PC-9 (cell line): ENCODE measurements around the gene NOD1.

ENCODE experiments used
- EZH2 ChIP-seq: fragments of 200-600 bp; sonication (generic); IDR thresholded peaks from 2 replicates; pipeline ENCODE4 v1.8.0; 2017; ENCODE audit warnings: antibody characterized with exemption, low read depth
- TF ChIP-seq, protein P1 (sequence below): fragments of 200-600 bp; sonication (generic); conservative IDR thresholded peaks from 2 replicates; pipeline ENCODE4 v1.6.1; 2017; ENCODE audit warnings: mixed run types, antibody characterized with exemption, mild to moderate bottlenecking, moderate library complexity

DNA sequence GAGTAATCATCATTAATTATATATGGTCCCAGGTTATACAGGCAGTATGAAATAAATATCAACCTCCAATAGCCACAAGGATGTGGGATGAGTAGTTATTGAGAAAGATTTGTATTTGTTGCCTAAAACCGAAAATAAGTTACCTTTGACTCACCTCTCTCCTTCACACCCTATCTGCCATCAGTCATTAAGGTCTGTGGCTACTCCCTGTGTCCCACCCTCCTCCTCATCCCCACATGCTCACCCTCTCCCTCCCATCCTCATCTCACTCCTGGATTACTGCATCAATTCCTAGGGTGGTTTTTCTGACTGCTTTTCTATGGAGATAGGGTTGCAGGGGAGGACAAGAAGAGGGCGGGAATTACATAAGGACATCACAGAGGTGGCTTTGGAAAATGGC lies 35.2 kb upstream of the NOD1 start:
- TF ChIP-seq, protein P1, sequence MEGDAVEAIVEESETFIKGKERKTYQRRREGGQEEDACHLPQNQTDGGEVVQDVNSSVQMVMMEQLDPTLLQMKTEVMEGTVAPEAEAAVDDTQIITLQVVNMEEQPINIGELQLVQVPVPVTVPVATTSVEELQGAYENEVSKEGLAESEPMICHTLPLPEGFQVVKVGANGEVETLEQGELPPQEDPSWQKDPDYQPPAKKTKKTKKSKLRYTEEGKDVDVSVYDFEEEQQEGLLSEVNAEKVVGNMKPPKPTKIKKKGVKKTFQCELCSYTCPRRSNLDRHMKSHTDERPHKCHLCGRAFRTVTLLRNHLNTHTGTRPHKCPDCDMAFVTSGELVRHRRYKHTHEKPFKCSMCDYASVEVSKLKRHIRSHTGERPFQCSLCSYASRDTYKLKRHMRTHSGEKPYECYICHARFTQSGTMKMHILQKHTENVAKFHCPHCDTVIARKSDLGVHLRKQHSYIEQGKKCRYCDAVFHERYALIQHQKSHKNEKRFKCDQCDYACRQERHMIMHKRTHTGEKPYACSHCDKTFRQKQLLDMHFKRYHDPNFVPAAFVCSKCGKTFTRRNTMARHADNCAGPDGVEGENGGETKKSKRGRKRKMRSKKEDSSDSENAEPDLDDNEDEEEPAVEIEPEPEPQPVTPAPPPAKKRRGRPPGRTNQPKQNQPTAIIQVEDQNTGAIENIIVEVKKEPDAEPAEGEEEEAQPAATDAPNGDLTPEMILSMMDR: no peak
- no peak for TF ChIP-seq EZH2
